NCI-H524 treated with DMSO at 0.1 percent for 48 hours (cell line): ENCODE measurements around the gene LEO1.

Experiments
- DNase-seq: peaks from one replicate; lab custom pipeline; 2025; lab: John Stamatoyannopoulos, UW

LEO1 gene

GRCh38 chr15:51931016-51931415 is 40.6 kb downstream of the LEO1 start:
- no peak for DNase-seq

- DNase-seq, result no peak
These were observed 44.8 kb downstream of the LEO1 start for GRCh38 chr15:51926809-51927208.

- no peak for DNase-seq
These were observed 47.2 kb downstream of the LEO1 start for GRCh38 chr15:51924156-51925068.

- DNase-seq, result no peak
These were observed 54.1 kb downstream of the LEO1 start for GRCh38 chr15:51917493-51917892.

DNA sequence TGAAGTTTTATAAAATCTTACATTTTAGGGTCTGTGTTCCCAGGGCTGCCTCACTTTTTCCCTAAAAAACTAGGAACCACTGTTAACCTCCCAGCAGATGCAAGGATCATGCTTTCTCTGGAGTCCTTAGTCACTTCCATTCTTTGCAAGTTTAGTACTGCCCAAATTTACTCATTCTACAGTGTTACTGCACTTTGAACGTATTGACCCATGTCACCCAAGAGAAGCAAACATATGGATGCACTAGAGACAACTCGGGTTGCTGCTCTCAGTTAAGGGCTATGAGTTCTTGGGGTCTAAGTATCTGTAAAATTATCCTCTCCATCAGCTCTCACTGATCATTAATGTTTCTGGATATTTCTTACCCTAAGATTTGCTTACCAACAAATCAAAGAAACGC is 59.0 kb downstream of the LEO1 start:
- DNase-seq, result no peak

DNA sequence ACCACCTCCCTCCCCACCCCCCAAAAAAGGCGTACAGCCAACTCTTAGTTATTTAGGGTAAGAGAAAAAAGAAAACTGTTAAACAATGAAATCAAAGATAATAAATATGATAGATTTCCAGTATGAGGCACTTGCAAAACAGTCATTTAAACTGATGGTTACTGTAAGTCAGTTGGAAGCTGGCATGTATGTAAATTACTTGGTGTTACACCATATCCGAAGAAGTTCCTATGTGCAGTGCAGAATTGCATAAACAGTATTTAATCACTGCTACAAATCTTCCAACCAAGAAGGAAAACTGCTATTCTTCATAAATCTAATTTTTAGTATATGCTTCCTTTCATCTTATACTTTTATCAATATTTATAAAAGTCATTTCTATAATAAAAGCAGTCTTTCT is 62.0 kb downstream of the LEO1 start:
- DNase-seq, result no peak

DNA sequence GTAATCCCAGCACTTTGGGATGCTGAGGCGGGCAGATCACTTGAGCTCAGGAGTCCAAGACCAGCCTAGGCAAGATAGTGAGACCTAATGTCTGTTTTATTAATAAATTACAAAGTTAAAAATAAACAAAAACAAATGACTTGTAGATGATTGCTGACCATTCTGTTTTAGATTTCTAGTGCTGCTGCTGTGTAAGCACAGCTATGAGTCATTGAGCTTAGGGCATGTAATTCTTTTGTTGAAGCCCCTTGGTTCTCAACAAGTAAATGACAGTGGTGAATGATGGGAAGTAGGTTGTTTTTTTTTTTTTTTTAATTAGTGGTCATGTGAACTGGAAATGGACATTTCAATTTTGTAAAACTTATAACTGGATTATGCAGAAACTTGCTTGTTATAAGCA is 63.3 kb downstream of the LEO1 start:
- no peak for DNase-seq

GRCh38 chr15:51907136-51907862 is 64.3 kb downstream of the LEO1 start:
- DNase-seq, result no peak

GRCh38 chr15:51904931-51905330 is 66.6 kb downstream of the LEO1 start:
- no peak for DNase-seq

GRCh38 chr15:51904421-51904820 is 67.2 kb downstream of the LEO1 start:
- DNase-seq, result no peak

DNA sequence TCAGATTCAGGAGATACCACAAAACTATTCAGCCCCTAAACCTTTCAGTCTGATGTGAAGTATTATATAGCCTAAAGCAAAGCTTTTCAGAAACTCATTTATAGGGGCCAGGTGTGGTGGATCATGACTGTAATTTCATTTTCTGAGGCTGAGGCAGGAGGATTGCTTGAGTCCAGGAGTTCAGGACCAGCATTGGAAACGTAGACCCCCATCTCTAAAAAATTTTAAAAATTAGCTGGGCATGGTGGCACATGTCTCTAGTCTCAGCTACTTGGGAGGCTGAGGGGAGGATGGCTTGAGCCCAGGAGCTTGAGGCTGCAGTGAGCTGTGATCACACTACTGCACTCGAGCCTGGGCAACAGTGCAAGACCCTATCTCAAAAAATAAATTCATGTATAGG is 82.1 kb downstream of the LEO1 start:
- no peak for DNase-seq

DNA sequence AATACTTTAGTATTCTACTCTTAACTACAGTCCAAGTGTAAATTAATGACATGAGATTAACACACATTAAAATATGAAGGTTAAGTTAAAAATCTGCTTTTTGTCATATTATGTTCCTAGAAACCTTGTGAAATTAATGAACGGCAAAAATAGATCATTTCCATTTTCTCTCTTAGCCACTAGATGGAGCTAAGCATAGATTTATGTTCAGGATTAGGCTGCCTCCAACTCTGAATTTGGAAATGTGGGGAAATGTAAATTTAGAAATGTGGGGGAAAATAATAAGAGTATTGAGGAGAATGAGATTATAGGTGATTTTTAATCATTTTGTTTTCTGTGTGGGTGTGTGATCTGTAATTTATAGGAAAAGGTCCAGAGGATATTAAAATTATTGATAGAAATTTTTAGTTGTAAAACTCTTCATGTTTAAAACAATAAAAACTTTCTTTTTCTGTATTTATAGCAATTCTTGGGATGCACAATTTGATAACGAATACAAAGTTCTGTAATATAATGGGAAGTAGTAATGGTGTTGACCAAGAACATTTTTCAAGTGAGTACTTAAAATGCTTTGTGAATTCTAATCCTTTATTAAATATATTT is 82.9 kb downstream of the LEO1 start:
- DNase-seq, result no peak
